H1 (cell line): ENCODE data around the gene RIOK3. TPM values are rescaled to one million over a fixed set of nuclear protein-coding genes. Genes with fewer than 3 reads are reported as not detected.

ENCODE experiments used
- CTBP2 ChIP-seq: IDR thresholded peaks from 2 replicates; pipeline ENCODE4 v1.7.0; 2011; ENCODE audit warnings: borderline replicate concordance, mild to moderate bottlenecking, moderate library complexity, mixed read lengths, low read length; ENCODE audit not compliant: insufficient read depth, insufficient read length
- CTCF ChIP-seq, 3 experiments: IDR thresholded peaks; 1 replicate in 2 of 3; 2 replicates in 1 of 3; pipeline versions ENCODE4 v1.5.1 to v1.6.1; 2011; ENCODE audit warnings: low read length in 3 of 3, mild to moderate bottlenecking in 3 of 3, inconsistent platforms in 2 of 3, low read depth in 1 of 3, moderate library complexity in 1 of 3; ENCODE audit not compliant: insufficient read depth in 1 of 3; ENCODE audit errors: control extremely low read depth in 1 of 3
- HDAC2 ChIP-seq, 2 experiments: fragments of 300-600 bp in 1 of 2; sonication (generic) in 1 of 2; IDR thresholded peaks; 2 replicates each; pipeline ENCODE4 v1.6.1; 2011 to 2012; ENCODE audit warnings: low read depth in 2 of 2, low read length in 2 of 2, mild to moderate bottlenecking in 2 of 2, moderate library complexity in 2 of 2, borderline replicate concordance in 1 of 2, inconsistent platforms in 1 of 2
- MAFK ChIP-seq: IDR thresholded peaks from 2 replicates; pipeline ENCODE4 v1.6.1; 2012; ENCODE audit warnings: low read depth, mild to moderate bottlenecking, improper control_type of control experiment, low read length
- POLR2A ChIP-seq, 2 experiments: IDR thresholded peaks; 1 replicate in 1 of 2; 2 replicates in 1 of 2; pipeline ENCODE4 v1.6.1; 2011; ENCODE audit warnings: low read depth in 2 of 2, low read length in 2 of 2, mild to moderate bottlenecking in 2 of 2; ENCODE audit errors: control extremely low read depth in 1 of 2
- RBBP5 ChIP-seq: IDR thresholded peaks from 2 replicates; pipeline ENCODE4 v1.7.1; 2012; ENCODE audit warnings: low read depth, mild to moderate bottlenecking, inconsistent platforms, low read length, moderate library complexity, borderline replicate concordance
- TAF7 ChIP-seq: optimal IDR thresholded peaks from 2 replicates; pipeline ENCODE3; 2011; ENCODE audit warnings: low read depth, mild to moderate bottlenecking, inconsistent platforms, low read length, moderate library complexity, borderline replicate concordance
- TCF12 ChIP-seq: IDR thresholded peaks from 2 replicates; pipeline ENCODE4 v1.6.1; 2011; ENCODE audit warnings: low read depth, mild to moderate bottlenecking, low read length
- TEAD4 ChIP-seq: IDR thresholded peaks from 2 replicates; pipeline ENCODE4 v1.6.1; 2012; ENCODE audit warnings: low read depth, low read length, inconsistent platforms, mixed read lengths
- ZNF274 ChIP-seq: IDR thresholded peaks from 2 replicates; pipeline ENCODE4 v1.7.0; 2012; ENCODE audit warnings: low read length, borderline replicate concordance; ENCODE audit errors: extremely low read depth
- polyA plus RNA-seq, 7 experiments: library from polyadenylated mRNA; depleted of rRNA in 3 of 7; stranded (reverse) in 5 of 7; unstranded in 2 of 7; fragments of >200 nt in 5 of 7; fragments of 200-250 nt in 2 of 7; gene quantifications; 1 replicate in 5 of 7; 2 replicates in 1 of 7; 4 replicates in 1 of 7; pipeline versions ENCODE4 v1.2.1 to v1.2.3, GENCODE V29; 2011 to 2013; ENCODE audit warnings: missing spikeins in 2 of 7, mixed read lengths in 2 of 7
- total RNA-seq: library from RNA; stranded (reverse); fragmentation: NEBNext Ultra II Directional; extraction: Animal tissue kit (Norgen Biotek cat#: 25700); gene quantifications from 2 replicates; pipeline ENCODE4 v1.2.1, GENCODE V29; 2021
- TF ChIP-seq, protein P1 (sequence below): IDR thresholded peaks from 2 replicates; pipeline ENCODE4 v1.6.1; 2012; ENCODE audit warnings: low read length, inconsistent platforms

Gene RIOK3
- total and polyA plus RNA-seq, 2 of the 8 experiments (the other 6 are each of a cell fraction or from before 2014, with no cell fraction given), result 7.5 to 24.3 TPM

- TF ChIP-seq, protein P1, sequence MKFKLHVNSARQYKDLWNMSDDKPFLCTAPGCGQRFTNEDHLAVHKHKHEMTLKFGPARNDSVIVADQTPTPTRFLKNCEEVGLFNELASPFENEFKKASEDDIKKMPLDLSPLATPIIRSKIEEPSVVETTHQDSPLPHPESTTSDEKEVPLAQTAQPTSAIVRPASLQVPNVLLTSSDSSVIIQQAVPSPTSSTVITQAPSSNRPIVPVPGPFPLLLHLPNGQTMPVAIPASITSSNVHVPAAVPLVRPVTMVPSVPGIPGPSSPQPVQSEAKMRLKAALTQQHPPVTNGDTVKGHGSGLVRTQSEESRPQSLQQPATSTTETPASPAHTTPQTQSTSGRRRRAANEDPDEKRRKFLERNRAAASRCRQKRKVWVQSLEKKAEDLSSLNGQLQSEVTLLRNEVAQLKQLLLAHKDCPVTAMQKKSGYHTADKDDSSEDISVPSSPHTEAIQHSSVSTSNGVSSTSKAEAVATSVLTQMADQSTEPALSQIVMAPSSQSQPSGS, result no peak
- TF ChIP-seq TEAD4 (no peak), POLR2A (IDR thresholded peaks at IDR 0.05; ENCODE audit: control extremely low read depth in 1 of 2, low read depth in 2 of 2, low read length in 2 of 2) (no peak), CTCF (IDR thresholded peaks at IDR 0.05; ENCODE audit: control extremely low read depth in 1 of 3, insufficient read depth in 1 of 3, low read depth in 1 of 3, low read length in 3 of 3) (no peak), TAF7 (no peak), ZNF274 (no peak), HDAC2 (IDR thresholded peaks at IDR 0.05; ENCODE audit: borderline replicate concordance in 1 of 2, low read depth in 2 of 2, low read length in 2 of 2) (no peak), CTBP2 (no peak), TCF12 (no peak), MAFK (no peak), RBBP5 (no peak)
Measured at GRCh38 chr18:23495723-23496440, 42.8 kb downstream of the RIOK3 start (continued).
